ENCODE results near the gene TMEM52B. TPM values are rescaled to one million over a fixed set of nuclear protein-coding genes. Genes with fewer than 3 reads are reported as not detected.

The TMEM52B gene
- total and polyA plus RNA-seq, 2 experiments from 2014 or later = not detected

- Mint-ChIP-seq H3K4me1 (peaks cover 5% of the 10 kb centered on the region; the same call in 1 of the 3 replicates), H3K4me3 (no peak overlapping the region), H3K27me3 (ENCODE audit: insufficient read depth, low read depth, poor library complexity) (peaks cover 2% of the 10 kb centered on the region), H3K36me3 (ENCODE audit: low read depth) (no peaks in the 10 kb centered on the region), H3K27ac (peak overlapping the region; percentile 84; the same call in 1 of the 2 replicates), H3K9me3 (no peaks in the 10 kb centered on the region; the same call in 2 of the 3 replicates)
- ATAC-seq (peak; percentile 45; the same call in 2 of the 3 replicates), DNase-seq (ENCODE audit: low spot score) (peak; percentile 69)
- H3K27ac ChIP-seq (ENCODE audit: low read depth) = no peak overlapping the region
- H3K9me2 ChIP-seq (ENCODE audit: insufficient read depth) = no peaks in the 10 kb centered on the region
- no peak overlapping the region for H3K4me2 ChIP-seq
- no peaks in the 10 kb centered on the region for H3K79me2 ChIP-seq (replicated peaks; ENCODE audit: insufficient read depth)
- H3K4me3 ChIP-seq = no peak overlapping the region
- TF ChIP-seq ZNF462 (CRISPR knock-in tag; IDR thresholded peaks at IDR 0.05) (no peak), CTCF (conservative IDR thresholded peaks at IDR 0.05; ENCODE audit: low read depth in 2 of 2) (peak; percentile 78 to 85), NANOG (IDR thresholded peaks at IDR 0.05; ENCODE audit: borderline replicate concordance) (no peak), EZH2 (IDR thresholded peaks at IDR 0.05; ENCODE audit: low read depth, unreplicated experiment) (no peak)
- H3K36me3 ChIP-seq (ENCODE audit: insufficient read depth) = no peaks in the 10 kb centered on the region
- no peak overlapping the region for H2AFZ ChIP-seq
- H3K4me1 ChIP-seq (ENCODE audit: insufficient read depth) = no peaks in the 10 kb centered on the region
- H3F3A ChIP-seq (replicated peaks; ENCODE audit: low read depth) = no peaks in the 10 kb centered on the region
- H4K20me1 ChIP-seq (replicated peaks; ENCODE audit: insufficient read depth) = no peaks in the 10 kb centered on the region
- H3K27me3 ChIP-seq (ENCODE audit: insufficient read depth) = no peaks in the 10 kb centered on the region
Observed at GRCh38 chr12:10140001-10140400, 38.8 kb upstream of the TMEM52B start.

All from GM23338 (cell line).